ENCODE measurements around the gene CLDN6.

Gene CLDN6

DNA sequence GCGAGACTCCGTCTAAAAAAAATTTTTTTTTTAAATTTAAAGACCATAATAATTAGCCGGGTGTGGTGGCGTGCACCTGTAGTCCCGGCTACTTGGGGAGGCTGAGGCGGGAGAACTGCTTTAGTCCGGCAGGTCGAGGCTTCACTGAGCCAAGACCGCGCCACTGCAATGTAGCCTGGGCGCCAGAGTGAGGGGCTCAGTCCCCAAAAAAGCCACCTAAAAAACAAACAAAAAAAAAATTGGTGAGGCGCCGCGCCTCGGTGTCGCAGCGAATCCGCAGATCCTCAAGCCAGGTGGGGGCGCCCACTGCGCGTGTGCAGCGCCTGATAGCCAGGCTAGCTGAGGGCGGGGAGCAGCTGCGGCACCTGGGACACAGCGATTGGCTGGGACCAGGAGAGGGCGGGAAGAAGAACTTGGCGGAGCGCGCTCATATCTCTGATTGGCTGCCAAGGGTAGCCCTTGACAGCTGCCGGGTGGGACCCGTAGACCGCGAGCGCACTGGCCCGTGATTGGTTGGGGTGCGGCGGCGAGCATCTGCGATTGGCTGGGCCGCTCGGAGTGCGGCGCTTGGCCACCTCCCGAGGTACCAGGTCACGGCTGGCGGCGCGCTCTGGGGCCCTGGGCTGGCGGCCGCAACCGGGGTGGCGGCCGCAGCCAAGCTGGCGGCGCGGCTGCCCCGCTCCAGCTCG lies 14.3 kb downstream of the CLDN6 start:
- TF ChIP-seq, protein P1, sequence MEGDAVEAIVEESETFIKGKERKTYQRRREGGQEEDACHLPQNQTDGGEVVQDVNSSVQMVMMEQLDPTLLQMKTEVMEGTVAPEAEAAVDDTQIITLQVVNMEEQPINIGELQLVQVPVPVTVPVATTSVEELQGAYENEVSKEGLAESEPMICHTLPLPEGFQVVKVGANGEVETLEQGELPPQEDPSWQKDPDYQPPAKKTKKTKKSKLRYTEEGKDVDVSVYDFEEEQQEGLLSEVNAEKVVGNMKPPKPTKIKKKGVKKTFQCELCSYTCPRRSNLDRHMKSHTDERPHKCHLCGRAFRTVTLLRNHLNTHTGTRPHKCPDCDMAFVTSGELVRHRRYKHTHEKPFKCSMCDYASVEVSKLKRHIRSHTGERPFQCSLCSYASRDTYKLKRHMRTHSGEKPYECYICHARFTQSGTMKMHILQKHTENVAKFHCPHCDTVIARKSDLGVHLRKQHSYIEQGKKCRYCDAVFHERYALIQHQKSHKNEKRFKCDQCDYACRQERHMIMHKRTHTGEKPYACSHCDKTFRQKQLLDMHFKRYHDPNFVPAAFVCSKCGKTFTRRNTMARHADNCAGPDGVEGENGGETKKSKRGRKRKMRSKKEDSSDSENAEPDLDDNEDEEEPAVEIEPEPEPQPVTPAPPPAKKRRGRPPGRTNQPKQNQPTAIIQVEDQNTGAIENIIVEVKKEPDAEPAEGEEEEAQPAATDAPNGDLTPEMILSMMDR (IDR thresholded peaks at IDR 0.05; ENCODE audit: control extremely low read depth, extremely low read depth, low read depth, missing control alignments) = peak; percentile 73
- DNase-seq (ENCODE audit: extremely low spot score) = peak; percentile 99
- POLR2A ChIA-PET = interaction anchor here (0.6 kb wide), 1 partner anchor 25 kb away, joined by 4 read pairs; no protein-coding TSS in a partner anchor
- CTCF ChIA-PET = interaction anchor here (0.6 to 11.8 kb wide), 6 partner anchors 9 to 126 kb away, joined by 3 to 231 read pairs (median 4); partner anchors contain the start of genes CLDN6, HCFC1R1, THOC6 and TNFRSF12A

DNA sequence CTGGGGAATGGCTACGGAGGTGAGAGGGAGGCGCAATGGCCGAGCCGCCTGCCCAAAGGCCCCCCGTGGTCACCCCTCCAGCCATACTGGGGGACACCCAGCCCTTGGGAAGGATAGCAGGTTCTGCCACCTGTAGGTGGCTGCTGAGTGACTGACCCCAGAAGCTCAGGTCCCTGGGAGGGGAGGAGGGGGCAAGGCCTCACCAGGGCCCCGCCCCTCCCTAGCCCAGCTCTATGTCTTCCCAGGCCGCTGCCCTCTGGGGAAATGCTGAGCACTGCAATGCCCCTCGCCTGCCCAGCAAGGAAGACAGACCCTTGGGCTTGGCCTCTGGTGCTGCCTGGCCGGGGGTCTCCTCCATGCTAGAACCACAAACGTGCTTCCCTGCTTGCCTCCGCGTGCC lies 16.7 kb downstream of the CLDN6 start:
- POLR2A ChIA-PET = no interaction called here
- CTCF ChIA-PET = interaction anchor here (1.2 to 11.8 kb wide), 5 partner anchors 14 to 74 kb away, joined by 3 to 231 read pairs (median 3); partner anchors contain the start of genes CLDN6, HCFC1R1, THOC6 and TNFRSF12A
- DNase-seq (ENCODE audit: extremely low spot score) = no peak
- TF ChIP-seq, protein P1 (IDR thresholded peaks at IDR 0.05; ENCODE audit: control extremely low read depth, extremely low read depth, low read depth, missing control alignments) = no peak

DNA sequence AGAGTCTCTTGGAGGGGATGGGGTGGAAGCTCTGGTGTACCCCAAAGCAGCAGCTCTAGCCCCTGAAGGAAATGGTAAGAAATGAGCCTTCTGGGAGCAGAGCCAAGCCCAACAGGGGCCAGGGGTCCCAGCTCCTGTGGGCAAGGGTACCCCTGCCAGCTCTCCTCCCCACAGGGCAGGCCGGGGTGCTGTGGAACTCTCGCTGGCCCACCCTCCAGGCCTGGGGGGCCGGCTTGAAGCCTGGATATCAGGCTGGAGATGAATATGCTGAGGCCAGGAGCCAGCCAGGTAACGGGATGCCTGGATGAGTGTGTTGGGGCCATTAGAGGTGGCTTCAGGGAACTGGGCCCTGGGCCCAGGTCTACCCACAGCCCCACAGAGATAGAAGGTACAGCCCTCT lies 17.4 kb downstream of the CLDN6 start:
- ChIA-PET POLR2A (no interaction called here), CTCF (interaction anchor here (1.2 to 11.8 kb wide), 3 partner anchors 18 to 73 kb away, joined by 3 to 231 read pairs (median 4); partner anchors contain the start of genes CLDN6, HCFC1R1, THOC6 and TNFRSF12A)
- TF ChIP-seq, protein P1 (IDR thresholded peaks at IDR 0.05; ENCODE audit: control extremely low read depth, extremely low read depth, low read depth, missing control alignments) = no peak
- DNase-seq (ENCODE audit: extremely low spot score) = no peak

DNA sequence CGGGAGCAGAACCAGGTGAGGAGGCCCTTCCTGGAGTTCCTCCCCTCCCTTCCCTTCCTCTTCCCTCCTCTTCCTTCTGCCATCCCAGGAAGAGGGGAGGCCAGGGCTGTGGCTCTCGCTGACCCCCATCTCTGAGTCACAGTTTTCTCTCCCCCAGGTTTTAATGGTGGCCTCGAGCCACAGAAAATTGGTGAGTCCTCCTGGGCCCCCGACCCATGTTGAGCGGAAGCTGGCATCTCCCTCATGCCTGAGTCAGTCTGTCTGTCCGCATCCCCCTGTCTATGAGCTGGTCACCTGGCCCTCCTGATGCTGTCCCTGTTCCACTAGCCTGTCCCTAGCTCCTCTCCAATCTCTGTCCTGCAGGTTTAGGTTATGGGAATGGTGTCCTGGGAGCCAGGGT lies 18.1 kb downstream of the CLDN6 start:
- TF ChIP-seq, protein P1 (IDR thresholded peaks at IDR 0.05; ENCODE audit: control extremely low read depth, extremely low read depth, low read depth, missing control alignments) = no peak
- DNase-seq (ENCODE audit: extremely low spot score) = no peak
- CTCF ChIA-PET = interaction anchor here (1.3 to 11.8 kb wide), 2 partner anchors 17 to 26 kb away, joined by 4 to 231 read pairs; partner anchors contain the start of genes CLDN6, HCFC1R1, THOC6 and TNFRSF12A
- POLR2A ChIA-PET = no interaction called here

DNA sequence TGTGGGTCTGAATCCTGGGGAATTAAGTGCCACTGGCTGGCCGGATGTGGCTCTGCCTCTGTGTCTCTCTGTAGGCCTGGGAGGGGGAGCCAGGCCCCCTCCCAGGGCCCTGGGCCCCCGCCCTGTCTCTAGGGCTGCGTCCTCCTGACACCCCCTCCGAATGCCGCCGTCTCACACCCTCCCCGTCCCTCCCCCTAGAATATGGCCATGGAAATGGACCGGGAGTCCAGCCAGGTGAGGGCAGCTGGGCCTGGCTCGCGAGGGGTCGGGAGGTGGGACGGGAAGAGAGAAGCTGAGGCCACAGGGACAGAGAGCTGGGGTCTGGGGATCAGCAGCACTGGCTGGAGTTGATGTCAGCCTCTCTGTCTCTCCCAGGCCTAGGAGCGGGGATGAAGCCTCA lies 21.7 kb downstream of the CLDN6 start:
- ChIA-PET POLR2A (no interaction called here), CTCF (interaction anchor here (0.9 to 1.1 kb wide), 3 partner anchors 11 to 35 kb away, joined by 3 read pairs; no protein-coding TSS in a partner anchor)
- DNase-seq (ENCODE audit: extremely low spot score) = no peak
- TF ChIP-seq, protein P1 (IDR thresholded peaks at IDR 0.05; ENCODE audit: control extremely low read depth, extremely low read depth, low read depth, missing control alignments) = no peak

DNA sequence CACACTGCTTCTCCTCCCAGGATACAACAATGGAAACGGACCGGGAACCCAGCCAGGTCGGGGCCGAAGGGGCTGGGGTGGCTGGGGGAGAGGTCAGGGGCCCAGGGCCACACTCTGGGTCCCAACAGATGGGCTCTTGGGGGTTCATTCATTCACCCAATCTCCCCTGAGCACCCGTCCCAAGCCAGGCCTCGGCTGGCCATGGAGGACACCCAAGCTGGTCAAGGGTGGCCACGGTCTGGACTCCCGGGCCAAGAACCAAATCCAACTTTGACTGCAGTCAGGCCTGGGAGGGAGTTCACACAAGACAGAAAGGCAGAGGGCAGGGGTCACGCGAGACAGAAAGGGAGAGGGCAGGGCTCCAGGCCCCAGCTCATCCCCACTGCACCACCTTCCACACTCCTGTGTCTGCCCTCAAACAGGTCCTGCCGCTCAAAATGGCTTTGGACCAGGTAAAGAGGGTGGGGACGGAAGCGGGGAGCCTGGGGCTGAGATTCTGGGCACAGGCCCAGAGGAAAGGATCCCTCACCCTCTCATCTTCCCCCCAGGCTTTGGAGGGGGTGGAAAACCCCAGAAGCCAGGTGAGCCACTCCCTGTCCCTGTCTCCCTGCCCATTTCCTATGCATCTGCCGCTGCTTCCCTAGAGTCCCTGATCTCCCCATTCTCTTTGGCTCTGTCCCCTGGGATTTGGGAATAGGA lies 25.5 kb downstream of the CLDN6 start:
- CTCF ChIA-PET = interaction anchor here (0.7 kb wide), 1 partner anchor 35 kb away, joined by 3 read pairs; no protein-coding TSS in a partner anchor
- POLR2A ChIA-PET = no interaction called here
- DNase-seq (ENCODE audit: extremely low spot score) = no peak
- TF ChIP-seq, protein P1 (IDR thresholded peaks at IDR 0.05; ENCODE audit: control extremely low read depth, extremely low read depth, low read depth, missing control alignments) = no peak

All from GM10248 (cell line).